ENCODE results near the gene PGPEP1.

DNA sequence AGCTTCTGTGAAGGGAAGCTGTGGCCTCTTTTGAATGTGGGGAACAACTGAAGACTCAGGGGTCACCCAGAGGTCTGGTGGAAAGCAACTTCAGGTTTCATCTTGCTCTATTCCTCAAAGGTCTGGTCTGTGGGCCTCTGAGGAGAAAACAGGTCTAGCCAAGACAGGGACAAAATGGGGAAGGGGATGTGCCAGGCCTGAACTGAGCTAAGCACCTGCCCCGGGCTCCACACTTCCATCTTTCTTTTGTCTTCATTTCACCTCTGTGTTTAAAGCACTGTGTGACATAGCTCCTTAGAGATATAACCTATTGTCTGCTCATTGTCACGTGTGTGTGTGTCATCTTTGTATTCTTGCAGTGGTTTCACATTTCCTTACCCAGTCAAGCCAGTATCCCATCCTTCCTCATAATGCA is 25.6 kb downstream of the PGPEP1 start:
- TF ChIP-seq POLR2AphosphoS5 (IDR thresholded peaks at IDR 0.05; ENCODE audit: low read depth, low read length) = no peak
- TF ChIP-seq TAF1 (IDR thresholded peaks at IDR 0.05; ENCODE audit: borderline replicate concordance, insufficient read depth, low read length) = no peak

All from PFSK-1 (cell line).